HAP-1 (cell line): ENCODE results near the gene CDH3.
A peak's percentile ranks its signal among the peaks of the same experiment; 100 is the strongest.

Experiments
- DNase-seq, 2 experiments: peaks; one replicate each; pipeline ENCODE4 v3.0.0-alpha.2; 2016 to 2020; ENCODE audit warnings: low spot score in 2 of 2
- H3K27me3 ChIP-seq: fragments of 250-450 bp; sonication (Bioruptor Pico); 2 replicates; pipeline ENCODE4 v1.5.1; 2020; ENCODE audit warnings: low read depth, mild to moderate bottlenecking, moderate library complexity
- H3K36me3 ChIP-seq: fragments of 250-450 bp; sonication (Bioruptor Pico); replicated peaks from 2 replicates; pipeline ENCODE4 v1.5.1; 2020; ENCODE audit warnings: mild to moderate bottlenecking
- H3K4me1 ChIP-seq: fragments of 250-450 bp; sonication (Bioruptor Pico); 2 replicates; pipeline ENCODE4 v1.5.1; 2020; ENCODE audit warnings: mild to moderate bottlenecking
- H3K4me3 ChIP-seq: fragments of 250-450 bp; sonication (Bioruptor Pico); 2 replicates; pipeline ENCODE4 v1.5.1; 2020; ENCODE audit warnings: mild to moderate bottlenecking, moderate library complexity
- H3K9me3 ChIP-seq: fragments of 250-450 bp; sonication (Bioruptor Pico); 2 replicates; pipeline ENCODE4 v1.5.1; 2020; ENCODE audit warnings: mild to moderate bottlenecking, moderate library complexity
- in situ Hi-C: fragments of 300-500 bp; cut with MboI; formaldehyde crosslinking; loops from 3 replicates; pipeline ENCODE4 v1.14.3; 2020; ENCODE audit warnings: low sequenced_read_pairs, inconsistent platforms, mixed read lengths

CDH3 gene

GRCh38 chr16:68722119-68723024, 77.3 kb downstream of the CDH3 start:
- Histone ChIP-seq H3K4me1 (no peaks in the 10 kb centered on the region), H3K36me3 (no peaks in the 10 kb centered on the region), H3K27me3 (no peaks in the 10 kb centered on the region), H3K4me3 (no peak overlapping the region), H3K9me3 (no peaks in the 10 kb centered on the region)
- DNase-seq: no peak
- in situ Hi-C loops: no loop called here

DNA sequence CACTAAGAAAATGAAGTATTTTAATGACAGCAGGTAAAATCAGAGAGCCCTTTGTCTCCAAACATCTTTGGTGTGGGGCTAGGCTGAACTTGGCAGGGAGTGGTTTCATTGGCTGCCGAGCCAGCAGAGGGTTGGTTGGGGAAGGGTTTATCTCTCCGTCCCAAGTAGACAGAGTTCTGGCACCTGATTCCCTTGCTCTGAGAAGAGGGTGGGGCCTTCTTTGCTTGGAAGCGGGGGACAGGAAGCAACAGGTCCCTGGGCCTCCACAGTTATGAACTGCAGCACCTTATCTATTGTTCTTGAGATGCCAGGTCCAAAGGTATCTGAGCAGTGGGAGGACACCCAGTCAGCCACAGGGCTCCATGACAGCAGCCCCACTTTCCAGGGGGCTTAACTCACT, 79.7 kb downstream of the CDH3 start:
- Histone ChIP-seq H3K4me3 (no peak overlapping the region), H3K27me3 (no peaks in the 10 kb centered on the region), H3K9me3 (no peaks in the 10 kb centered on the region), H3K4me1 (peaks cover 3% of the 10 kb centered on the region; the same call in 1 of the 2 replicates), H3K36me3 (no peaks in the 10 kb centered on the region)
- in situ Hi-C loops: no loop called here
- DNase-seq: no peak

DNA sequence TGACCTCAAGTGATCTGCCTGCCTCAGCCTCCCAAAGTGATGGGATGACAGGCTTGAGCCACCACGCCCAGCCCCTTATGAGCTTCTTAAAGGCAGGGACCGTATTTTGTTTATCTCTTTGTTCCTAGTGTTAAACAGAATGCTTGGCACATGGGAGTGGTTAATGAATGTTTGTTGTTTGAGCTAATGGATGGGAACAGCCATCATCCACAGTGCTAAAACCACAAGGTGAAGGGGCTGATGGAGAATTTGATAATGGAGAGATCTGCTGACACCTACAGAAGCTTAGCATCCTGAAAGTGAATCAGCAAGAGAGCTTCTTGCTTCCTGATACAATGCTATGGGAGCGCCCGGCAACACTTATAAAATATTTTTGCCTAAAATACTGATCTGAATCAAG, 83.4 kb downstream of the CDH3 start:
- DNase-seq: no peak
- in situ Hi-C loops: no loop called here
- H3K27me3 ChIP-seq: no peaks in the 10 kb centered on the region
- H3K36me3 ChIP-seq: no peaks in the 10 kb centered on the region
- H3K4me3 ChIP-seq: no peak overlapping the region
- H3K9me3 ChIP-seq: no peaks in the 10 kb centered on the region
- peaks cover 17% of the 10 kb centered on the region for H3K4me1 ChIP-seq

DNA sequence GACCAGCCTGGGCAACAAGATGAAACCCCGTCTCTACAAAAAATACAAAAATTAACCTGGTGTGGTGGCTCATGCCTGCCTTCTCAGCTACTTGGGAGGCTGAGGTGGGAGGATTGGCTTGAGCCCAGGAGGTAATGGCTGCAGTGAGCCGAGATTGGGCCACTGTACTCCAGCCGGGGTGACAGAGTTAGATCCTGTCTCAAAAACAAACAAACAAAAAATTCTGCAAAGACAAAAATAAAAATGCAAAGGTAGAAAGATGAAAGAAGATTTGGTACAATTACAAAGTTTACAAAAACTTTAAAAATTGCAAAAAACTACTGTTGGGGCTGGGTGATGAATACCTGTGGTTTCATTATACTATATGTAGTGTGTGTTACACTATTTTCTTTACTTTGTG, 86.5 kb downstream of the CDH3 start:
- Histone ChIP-seq H3K4me1 (peaks cover 17% of the 10 kb centered on the region), H3K36me3 (no peaks in the 10 kb centered on the region), H3K9me3 (no peaks in the 10 kb centered on the region), H3K27me3 (no peaks in the 10 kb centered on the region), H3K4me3 (no peak overlapping the region)
- no peak for DNase-seq
- in situ Hi-C loops: no loop called here

DNA sequence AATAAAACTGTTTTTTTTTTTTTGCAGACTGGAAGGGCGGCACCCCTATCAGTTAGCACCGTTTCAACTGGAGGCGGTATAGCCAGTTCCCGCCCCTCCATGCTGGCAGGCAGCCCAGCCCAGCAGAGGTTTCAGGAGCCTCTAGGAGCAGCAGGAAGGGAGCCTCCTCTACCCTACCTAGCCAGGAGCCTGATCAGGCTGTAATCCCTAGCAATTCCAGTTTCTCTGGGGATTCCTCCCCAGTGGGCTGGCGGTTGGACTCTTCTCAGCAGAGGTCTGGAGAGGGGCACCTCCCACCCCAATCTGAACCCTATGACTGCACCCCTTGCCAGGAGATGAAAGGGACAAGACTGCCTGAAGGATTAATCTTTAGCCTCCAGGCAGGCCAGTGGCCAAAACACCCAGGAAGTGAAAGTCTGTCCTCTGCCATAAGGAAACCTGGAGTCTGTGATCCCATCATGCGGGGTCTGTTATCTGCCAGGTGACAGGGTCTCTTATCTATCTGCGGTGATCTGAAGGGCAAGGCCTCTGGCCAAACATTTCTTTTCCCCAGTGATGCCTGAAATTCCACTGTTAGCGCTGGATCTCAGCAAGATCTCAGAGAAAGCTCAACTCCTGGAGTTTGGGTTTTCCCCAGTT, 87.1 kb downstream of the CDH3 start:
- H3K27me3 ChIP-seq: no peaks in the 10 kb centered on the region
- no peaks in the 10 kb centered on the region for H3K36me3 ChIP-seq
- H3K4me3 ChIP-seq: no peak overlapping the region
- in situ Hi-C loops: no loop called here
- H3K4me1 ChIP-seq: peaks cover 17% of the 10 kb centered on the region
- DNase-seq: peak in 1 of 2 experiments; percentile 77
- no peaks in the 10 kb centered on the region for H3K9me3 ChIP-seq

DNA sequence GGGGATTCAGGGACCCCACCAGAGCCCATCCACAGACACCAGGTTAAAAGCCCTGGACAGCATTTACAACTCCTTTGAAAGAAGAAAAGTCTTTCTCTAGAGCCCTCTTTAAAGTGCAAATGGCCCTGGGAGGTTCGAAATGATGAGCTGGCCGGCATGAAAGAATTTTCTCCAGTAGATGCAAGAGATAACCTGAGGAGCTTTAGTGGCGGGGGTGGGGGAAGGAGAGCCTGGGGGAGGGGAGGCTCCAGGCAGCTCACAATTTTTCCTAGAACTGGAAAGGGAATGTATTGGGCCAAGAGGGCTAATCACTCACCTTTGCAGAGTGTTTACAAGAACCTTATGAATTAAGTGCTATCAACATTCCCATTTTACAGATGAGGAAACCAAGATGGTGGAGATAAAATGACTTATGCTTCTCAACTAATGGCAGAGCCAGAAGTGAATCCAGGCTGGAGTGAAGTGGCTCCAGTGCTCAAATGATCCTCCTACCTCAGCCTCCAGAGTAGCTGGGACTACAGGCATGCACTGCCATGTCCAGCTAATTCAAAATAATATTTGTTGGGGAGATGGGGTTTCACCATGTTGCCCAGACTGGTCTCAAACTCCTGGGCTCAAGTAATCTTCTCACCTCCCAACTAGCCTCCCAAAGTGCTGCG, 87.8 kb downstream of the CDH3 start:
- in situ Hi-C loops: no loop called here
- H3K27me3 ChIP-seq: no peaks in the 10 kb centered on the region
- H3K36me3 ChIP-seq: no peaks in the 10 kb centered on the region
- no peaks in the 10 kb centered on the region for H3K9me3 ChIP-seq
- DNase-seq: peak; percentile 36 to 37
- H3K4me1 ChIP-seq: peaks cover 17% of the 10 kb centered on the region
- no peak overlapping the region for H3K4me3 ChIP-seq

DNA sequence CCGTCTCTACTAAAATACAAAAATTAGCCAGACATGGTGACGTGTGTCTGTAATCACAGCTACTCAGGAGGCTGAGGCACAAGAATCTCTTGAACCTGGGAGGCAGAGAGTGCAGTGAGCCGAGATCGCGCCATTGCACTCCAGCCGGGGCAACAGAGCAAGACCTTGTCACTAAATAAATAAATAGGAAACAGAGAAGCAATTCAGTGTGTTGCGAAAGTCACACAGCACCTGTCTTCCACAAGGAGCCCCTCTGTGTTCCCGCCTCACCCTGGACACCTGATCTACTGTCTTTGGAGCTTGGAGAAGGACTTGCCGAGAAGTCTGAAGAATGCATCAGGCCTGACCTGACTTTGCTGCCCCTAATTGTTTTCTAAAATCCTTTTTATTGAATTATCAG, 88.5 kb downstream of the CDH3 start:
- Histone ChIP-seq H3K36me3 (no peaks in the 10 kb centered on the region), H3K9me3 (no peaks in the 10 kb centered on the region), H3K4me1 (peaks cover 17% of the 10 kb centered on the region), H3K4me3 (no peak overlapping the region), H3K27me3 (no peaks in the 10 kb centered on the region)
- DNase-seq: no peak
- in situ Hi-C loops: no loop called here

DNA sequence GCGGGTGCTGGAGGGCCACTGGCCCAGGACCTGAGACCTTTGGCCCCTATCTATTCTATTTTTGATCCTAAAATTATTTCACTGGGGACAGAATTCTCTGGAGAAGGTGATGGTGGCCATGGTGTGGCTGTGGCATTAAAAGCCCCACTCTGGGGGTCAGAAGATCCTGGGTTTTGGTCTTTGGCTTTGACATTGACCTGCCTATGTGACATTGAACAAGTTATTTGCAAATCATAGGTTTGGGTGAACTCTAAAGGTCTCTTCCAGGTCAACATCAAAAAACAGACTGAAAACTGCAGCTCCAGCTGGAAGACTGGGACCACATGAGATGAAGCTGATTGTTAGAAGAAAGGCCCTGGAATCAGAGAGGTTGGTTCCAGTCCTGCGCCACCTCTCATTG, 89.7 kb downstream of the CDH3 start:
- DNase-seq: no peak
- Histone ChIP-seq H3K36me3 (no peaks in the 10 kb centered on the region), H3K27me3 (no peaks in the 10 kb centered on the region), H3K4me1 (peaks cover 14% of the 10 kb centered on the region), H3K9me3 (no peaks in the 10 kb centered on the region), H3K4me3 (no peak overlapping the region)
- in situ Hi-C loops: no loop called here

DNA sequence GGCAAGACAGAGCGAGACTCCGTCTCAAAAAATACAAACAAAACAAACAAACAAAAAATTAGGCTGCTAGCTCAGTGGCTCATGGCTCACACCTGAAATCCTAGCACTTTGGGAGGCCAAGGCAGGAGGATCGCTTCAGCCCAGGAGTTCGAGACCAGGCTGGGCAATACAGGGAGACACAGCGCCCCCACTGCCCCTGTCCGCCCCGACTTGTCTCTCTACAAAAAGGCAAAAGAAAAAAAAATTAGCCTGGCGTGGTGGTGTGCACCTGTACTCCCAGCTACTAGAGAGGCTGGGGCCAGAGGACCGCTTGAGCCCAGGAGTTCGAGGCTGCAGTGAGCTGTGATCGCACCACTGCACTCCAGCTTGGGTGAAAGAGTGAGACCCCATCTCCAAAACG, 91.5 kb downstream of the CDH3 start:
- Histone ChIP-seq H3K36me3 (no peaks in the 10 kb centered on the region), H3K4me3 (no peak overlapping the region), H3K4me1 (peaks cover 13% of the 10 kb centered on the region), H3K9me3 (no peaks in the 10 kb centered on the region), H3K27me3 (no peaks in the 10 kb centered on the region)
- no peak for DNase-seq
- in situ Hi-C loops: no loop called here

DNA sequence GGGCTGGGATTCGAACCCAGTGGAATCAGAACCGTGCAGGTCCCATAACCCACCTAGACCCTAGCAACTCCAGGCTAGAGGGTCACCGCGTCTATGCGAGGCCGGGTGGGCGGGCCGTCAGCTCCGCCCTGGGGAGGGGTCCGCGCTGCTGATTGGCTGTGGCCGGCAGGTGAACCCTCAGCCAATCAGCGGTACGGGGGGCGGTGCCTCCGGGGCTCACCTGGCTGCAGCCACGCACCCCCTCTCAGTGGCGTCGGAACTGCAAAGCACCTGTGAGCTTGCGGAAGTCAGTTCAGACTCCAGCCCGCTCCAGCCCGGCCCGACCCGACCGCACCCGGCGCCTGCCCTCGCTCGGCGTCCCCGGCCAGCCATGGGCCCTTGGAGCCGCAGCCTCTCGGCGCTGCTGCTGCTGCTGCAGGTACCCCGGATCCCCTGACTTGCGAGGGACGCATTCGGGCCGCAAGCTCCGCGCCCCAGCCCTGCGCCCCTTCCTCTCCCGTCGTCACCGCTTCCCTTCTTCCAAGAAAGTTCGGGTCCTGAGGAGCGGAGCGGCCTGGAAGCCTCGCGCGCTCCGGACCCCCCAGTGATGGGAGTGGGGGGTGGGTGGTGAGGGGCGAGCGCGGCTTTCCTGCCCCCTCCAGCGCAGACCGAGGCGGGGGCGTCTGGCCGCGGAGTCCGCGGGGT, 92.1 kb downstream of the CDH3 start, which contains the start of gene CDH1:
Gene CDH1 (plus strand): TSS at position 247 of the 684 bp plus-strand sequence. CDS start 124 bp downstream, at position 371.
- Histone ChIP-seq H3K27me3 (no peaks in the 10 kb centered on the region), H3K9me3 (no peaks in the 10 kb centered on the region), H3K36me3 (no peaks in the 10 kb centered on the region), H3K4me1 (peaks cover 8% of the 10 kb centered on the region), H3K4me3 (no peak within 1 kb of the TSS)
- in situ Hi-C loops: no loop called here
- no peak for DNase-seq

- Histone ChIP-seq H3K4me3 (no peak overlapping the region), H3K27me3 (no peaks in the 10 kb centered on the region), H3K9me3 (no peaks in the 10 kb centered on the region), H3K36me3 (no peaks in the 10 kb centered on the region), H3K4me1 (peaks cover 6% of the 10 kb centered on the region)
- no peak for DNase-seq
- in situ Hi-C loops: no loop called here
Measured at GRCh38 chr16:68737730-68738629, 92.9 kb downstream of the CDH3 start.

DNA sequence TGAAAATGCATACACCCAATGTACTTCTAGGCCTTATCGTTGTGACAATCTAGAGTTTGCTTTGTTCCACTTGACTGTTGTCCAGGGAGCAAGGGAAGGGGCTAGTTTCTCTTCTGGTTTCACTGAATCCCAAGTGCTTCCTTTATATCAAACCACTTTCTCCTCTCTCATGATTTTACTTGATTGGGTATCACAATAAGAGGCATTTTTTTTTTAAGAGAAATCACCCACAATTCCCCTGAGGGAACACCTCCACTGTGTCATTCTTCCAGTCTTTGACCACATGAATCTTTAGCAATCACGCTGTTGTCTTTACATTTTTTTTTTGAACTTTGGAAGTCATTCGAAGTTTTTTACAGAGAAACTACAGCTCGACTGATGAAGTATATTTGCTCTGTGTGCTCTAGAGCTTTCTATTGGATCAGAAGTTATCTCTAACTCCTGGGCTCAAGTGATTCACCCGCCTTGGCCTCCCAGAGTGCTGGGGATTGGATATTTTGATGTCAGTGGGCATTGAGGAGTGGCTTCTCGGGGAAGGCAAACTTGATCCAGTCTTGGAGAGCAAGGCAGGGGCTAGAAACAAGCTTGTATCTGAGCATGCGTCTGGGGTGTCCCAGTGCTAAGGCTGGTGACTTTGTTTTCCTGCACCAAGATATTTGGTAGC, 95.0 kb downstream of the CDH3 start:
- in situ Hi-C loops: no loop called here
- Histone ChIP-seq H3K4me1 (peaks cover 4% of the 10 kb centered on the region; the same call in 1 of the 2 replicates), H3K36me3 (no peaks in the 10 kb centered on the region), H3K9me3 (no peaks in the 10 kb centered on the region), H3K4me3 (no peak overlapping the region), H3K27me3 (no peaks in the 10 kb centered on the region)
- DNase-seq: no peak
